GM18907 (cell line): ENCODE measurements around the gene MTMR12.
"Not testable (repeated sequence)": the region's sequence is repeated elsewhere in the genome, so short reads cannot be mapped to it uniquely, and the experiment has no call there.

Source experiments
- ATAC-seq: cut with Tn5 transposase; IDR thresholded peaks from one replicate; pipeline ENCODE4 v1.9.1; 2021; ENCODE audit warnings: mild to moderate bottlenecking, moderate library complexity; ENCODE audit not compliant: unreplicated experiment

Gene MTMR12

GRCh38 chr5:32241034-32241783 lies 71.5 kb downstream of the MTMR12 start:
- no peak for ATAC-seq

DNA sequence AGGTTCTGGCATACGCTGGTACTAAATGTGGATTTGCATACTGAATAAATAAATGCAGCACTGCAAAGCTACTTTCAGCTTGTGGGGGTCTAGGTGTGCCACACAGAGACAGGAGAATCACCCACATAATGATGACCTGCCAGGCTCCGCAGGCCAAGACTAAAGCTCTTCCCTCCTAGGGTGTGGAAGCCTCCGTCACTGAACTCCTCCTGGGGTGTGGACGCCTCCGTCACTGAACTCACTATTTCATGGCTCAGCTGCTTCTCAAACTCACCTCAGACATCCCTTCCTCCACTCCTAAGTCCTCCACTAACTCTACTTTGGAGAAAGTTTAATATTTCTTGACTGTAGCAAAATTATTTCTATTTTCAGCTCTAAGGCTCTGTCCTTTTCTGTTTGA lies 73.4 kb downstream of the MTMR12 start:
- ATAC-seq, result no peak

- no peak for ATAC-seq
Observed at GRCh38 chr5:32233696-32234447, 78.9 kb downstream of the MTMR12 start.

DNA sequence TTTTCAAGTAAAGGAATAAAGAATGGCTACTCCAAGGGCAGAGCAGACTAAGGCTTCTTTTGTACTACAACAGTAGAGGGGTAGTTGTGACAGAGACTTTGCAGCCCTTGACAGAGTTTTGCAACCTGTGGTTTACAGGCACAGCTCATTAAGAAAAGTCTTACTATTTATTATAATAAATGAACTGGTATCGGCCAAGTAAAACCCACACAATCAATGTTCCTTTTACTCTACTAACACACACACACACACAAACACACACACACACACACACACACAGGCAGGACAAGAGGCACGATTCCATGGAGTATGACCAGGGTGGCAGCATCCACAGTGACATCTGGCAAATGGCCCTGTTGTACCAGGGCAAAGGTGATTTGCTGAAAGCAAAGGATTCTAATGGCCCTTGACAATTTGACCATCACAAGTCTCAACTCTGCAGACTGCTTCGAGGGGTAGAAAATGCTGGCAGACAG lies 79.5 kb downstream of the MTMR12 start:
- ATAC-seq, result no peak

DNA sequence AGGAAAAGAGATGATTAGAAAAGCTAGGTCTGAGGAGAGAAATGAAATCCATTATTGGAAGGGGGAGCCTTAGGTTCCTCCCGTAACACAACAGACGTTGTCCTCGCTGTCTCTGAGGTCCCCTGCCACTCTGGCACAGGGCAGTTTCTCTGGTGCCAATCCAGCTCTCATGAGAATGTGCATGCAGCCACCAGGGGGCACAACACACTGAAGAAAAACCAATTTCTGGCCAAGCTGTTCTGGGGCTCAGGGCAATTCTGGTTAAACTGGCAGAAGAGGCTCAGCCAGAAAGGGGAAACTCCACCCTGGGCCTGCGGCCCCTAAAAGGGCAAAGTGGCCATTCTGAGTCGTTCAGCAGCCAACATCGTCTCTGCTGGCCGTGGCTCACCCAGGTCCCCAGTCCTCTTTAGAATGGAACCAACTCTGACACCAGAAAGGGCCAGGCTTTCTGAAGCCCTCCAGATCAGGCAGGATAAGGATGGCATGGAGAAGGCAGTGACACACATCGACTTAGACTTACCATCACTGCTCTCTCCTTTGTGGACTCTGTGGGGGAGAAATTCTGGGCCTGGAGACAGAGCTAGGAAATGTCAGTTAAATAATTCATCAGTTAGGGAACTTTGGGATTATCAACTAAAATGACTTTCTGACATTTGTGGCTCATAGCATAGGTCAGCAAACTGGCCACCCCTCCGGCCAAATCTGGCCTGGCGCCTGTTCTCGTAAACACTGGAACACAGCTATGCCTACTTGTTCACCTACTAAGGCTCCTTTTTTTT lies 80.1 kb downstream of the MTMR12 start:
- ATAC-seq, result peak; percentile 88

DNA sequence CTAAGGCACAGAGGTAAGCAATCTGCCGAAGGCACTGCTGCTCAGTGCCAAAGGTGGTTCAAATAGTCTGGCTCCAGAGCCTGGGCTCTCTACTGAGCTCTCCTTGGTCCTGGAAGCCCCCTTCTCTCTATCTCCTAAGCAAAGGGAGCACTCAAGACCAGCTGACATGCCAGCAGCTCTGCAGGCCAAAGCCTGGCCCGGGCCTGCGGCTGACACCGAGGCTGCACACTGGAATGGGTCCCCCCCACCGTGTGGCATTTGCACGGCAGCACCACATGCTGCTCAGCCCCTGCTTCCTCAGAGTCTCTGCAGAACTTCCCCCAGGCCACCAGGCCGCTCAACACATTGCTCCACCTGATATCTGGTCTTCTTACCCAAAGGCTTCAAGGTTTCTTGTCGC lies 80.8 kb downstream of the MTMR12 start:
- peak; percentile 29 for ATAC-seq

DNA sequence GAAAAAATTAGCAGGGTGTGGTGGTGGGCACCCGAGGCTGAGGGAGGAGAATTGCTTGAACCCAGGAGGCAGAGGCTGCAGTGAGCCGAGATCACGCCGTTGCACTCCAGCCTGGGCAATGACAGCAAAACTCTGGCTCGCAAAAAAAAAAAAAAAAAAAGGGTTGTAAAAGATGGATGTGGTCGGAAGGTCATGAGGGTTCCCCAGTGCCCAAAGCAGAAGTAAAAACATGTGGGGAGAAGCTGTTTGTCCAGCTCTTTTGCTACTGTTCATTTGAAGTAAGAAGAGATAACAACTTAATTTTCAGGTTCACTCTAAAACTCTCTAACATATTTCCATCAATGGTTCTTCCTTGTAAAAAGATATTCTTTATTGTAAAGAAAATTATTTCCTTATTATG lies 81.5 kb downstream of the MTMR12 start:
- no peak for ATAC-seq

DNA sequence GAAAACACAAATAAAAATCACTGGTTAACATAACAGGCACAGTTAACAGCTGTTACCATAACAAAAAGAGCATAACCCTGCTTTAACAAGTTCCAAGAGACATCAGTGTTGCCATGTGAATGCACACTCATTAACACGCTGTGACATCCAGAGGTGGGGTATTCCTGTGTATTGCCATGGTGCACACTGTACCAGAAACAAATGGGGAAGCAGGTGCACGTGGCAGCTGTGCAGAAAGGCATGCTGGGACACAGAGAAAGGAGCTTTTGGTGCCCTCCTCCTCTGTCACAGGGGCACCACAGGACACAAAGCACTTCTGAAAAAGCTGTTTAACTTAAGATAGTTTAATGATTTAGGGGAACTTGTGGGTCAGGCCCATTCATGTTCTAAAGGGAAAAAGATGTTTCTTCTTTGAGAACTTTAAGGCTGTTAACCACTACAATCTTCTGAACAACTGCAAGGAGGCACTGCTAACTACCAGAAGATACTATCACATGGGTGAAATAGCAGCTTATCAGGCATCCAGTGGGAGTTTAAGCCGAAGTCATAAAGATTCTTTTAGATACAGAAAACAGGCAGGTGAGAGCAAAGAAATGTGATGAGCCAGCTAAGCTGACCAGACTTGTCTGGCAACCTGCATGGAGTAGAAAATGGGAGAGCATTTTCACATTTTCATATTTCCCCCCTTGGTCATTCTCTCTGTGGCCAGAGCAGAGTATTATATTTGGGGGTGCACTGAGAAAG lies 82.2 kb downstream of the MTMR12 start:
- ATAC-seq, result no peak

DNA sequence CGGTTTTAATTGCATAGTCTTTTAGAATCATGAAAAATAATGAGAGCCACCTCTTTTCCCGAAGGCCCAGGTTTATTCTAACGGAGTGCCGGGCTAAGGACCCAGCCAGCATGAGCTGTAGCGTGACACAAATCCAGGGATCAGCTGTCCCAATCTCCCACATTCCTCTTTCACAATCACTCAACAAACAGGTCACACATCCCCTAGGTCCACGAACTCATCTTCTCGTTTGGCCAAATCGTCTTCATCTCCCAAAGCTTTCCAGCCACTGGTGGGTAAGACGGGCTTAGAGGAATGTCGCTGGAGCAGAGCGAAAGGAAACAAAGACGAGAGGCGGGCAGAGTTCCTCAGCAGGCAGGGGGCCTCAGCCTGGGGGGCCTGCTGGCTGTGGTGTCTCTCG lies 83.2 kb downstream of the MTMR12 start:
- no peak for ATAC-seq

DNA sequence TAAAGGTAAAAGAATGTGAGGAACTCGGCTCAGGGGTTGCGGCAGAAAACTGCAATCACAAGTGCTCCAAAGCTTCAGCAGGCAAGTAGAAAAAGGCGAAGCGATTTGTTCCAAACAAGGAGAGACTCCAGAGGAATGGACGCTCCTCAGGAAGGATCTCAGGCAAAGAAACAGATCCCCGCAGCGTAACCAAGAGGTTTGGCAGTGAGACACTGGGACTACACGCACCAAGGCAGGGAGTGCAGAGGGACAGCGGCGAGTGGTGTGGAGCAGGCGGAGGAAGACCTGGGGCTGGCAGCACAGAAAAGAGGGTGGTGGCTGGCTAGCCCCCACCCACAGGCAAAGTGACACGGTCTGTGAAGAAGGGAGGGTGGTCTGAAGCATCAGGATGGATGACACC lies 83.9 kb downstream of the MTMR12 start:
- ATAC-seq, result no peak

GRCh38 chr5:32225445-32225844 lies 87.3 kb downstream of the MTMR12 start:
- no peak for ATAC-seq

- ATAC-seq, result no peak
Observed at GRCh38 chr5:32223972-32224609, 88.6 kb downstream of the MTMR12 start.

GRCh38 chr5:32222723-32223470 lies 89.8 kb downstream of the MTMR12 start:
- ATAC-seq, result no peak

DNA sequence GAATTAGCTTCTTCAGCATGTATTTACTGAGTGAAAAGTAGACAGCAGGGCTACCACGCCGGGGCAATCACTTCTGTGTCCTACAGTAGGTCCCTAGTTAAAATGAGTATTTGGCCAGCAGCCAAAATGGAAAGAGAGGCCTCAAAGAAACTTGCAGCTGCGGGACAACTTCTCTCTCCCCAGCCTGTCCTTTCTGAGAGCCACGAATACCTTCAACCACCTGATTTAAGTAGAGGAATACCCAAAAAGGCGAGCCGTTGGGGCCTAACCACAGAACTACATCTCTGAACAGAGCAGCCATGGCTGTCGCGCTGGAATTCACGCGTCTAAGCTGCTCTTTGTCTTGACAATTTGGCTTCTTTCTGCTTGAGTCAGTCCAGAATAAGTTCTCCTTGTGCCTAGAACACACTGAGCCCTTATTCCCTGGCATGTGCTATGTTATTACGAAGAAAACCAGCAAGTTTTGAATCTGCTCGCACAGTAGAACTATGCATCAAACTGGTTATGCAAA lies 94.8 kb downstream of the MTMR12 start:
- ATAC-seq, result no peak

GRCh38 chr5:32214344-32214743 lies 98.4 kb downstream of the MTMR12 start:
- not testable (repeated sequence) for ATAC-seq

- no peak for ATAC-seq
Observed at GRCh38 chr5:32210151-32210550, 102.6 kb downstream of the MTMR12 start.

DNA sequence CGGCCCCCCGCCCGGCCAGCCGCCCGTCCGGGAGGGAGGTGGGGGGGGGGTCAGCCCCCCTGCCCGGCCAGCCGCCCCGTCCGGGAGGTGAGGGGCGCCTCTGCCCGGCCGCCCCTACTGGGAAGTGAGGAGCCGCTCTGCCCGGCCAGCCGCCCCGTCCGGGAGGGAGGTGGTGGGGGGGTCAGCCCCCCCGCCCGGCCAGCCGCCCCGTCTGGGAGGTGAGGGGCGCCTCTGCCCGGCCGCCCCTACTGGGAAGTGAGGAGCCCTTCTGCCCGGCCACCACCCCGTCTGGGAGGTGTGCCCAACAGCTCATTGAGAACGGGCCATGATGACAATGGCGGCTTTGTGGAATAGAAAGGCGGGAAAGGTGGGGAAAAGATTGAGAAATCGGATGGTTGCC lies 103.9 kb downstream of the MTMR12 start:
- not testable (repeated sequence) for ATAC-seq

- ATAC-seq, result no peak
Observed at GRCh38 chr5:32207355-32207634, 105.4 kb downstream of the MTMR12 start.

GRCh38 chr5:32206509-32207354 lies 106.0 kb downstream of the MTMR12 start:
- no peak for ATAC-seq
